GM04503 (cell line): ENCODE data around the gene KCNMA1.
A peak's percentile ranks its signal among the peaks of the same experiment; 100 is the strongest.

Experiments
- DNase-seq: peaks from one replicate; pipeline ENCODE4 v3.0.0-alpha.2; 2012; ENCODE audit warnings: low read depth

Gene KCNMA1

DNA sequence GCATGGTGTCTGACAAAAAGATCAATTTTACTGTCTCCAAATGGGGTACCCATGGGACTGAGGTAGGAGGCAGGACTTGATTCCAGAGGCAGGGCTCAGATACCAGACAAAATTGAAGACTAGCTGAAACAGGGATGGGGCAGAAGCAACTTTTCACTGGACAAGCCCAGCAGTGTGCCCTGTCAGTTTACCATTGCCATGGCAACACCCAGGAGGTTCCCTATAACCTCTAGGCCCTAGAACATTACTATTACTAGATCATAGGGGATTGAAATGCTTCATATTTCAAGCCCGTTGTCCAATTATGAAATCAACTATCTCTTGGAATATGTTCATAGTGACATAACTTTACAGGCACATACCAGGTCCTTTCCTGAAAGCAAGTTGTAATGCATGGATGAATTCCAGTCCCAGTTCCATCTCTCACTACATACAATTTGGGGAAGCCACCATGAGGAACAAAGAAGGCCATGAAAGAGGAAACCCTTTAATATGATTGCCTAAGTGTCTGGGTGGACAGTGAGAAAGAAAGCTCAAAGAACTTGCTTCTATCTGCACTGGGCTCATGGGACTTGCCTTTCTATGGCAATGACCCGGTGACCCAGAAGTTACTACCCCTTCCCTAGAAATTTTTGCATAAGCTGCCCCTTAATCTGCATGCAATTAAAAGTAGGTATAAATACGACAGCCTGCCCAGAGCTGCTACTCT lies 557.9 kb downstream of the KCNMA1 start:
- no peak for DNase-seq

DNA sequence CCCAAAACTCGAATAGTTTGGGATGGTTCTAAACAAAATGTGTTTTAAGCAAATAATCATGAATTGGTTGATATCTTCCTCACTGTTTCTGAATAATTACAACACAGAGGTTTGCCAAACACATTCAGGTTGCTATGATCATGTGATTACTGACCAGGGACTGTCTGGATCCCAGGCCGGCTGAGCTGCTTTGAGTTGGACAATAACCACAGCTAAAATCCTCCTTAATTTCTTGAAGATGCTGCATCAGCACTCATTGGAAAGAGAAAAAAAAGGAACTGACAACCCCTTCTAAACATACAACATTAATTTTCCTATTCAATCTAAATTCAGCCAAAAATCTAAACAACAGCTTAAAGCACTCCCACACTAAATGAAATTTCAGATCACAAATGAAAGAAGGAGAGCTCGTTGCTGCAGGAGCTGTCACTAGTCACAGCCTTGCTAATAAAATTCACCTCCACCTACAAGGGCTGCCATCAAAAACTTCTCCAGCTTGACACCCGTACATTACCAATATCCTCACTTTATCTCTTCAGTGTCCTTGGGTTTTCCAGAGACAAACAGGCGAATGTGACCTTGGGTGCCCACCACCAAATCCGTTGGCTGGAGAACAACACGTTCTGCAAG lies 560.2 kb downstream of the KCNMA1 start:
- no peak for DNase-seq

GRCh38 chr10:77075926-77076325 lies 561.7 kb downstream of the KCNMA1 start:
- DNase-seq, result no peak

- no peak for DNase-seq
Measured at GRCh38 chr10:77074104-77074624, 563.4 kb downstream of the KCNMA1 start.

DNA sequence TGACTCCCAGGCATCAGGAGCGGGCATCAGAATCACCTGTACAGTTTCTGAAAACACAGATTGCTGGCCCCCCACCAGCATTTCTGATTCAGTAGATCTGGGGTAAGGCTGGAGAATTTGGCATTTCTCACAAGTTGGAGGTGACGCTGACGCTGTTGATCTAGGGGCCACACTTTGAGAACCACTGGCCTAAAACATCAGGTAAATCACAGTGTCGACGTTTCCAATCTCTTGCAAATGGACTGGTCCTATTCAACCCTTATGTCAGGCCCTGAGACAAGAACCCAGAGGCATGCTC lies 564.0 kb downstream of the KCNMA1 start:
- DNase-seq, result no peak

GRCh38 chr10:77072836-77073662 lies 564.6 kb downstream of the KCNMA1 start:
- DNase-seq, result no peak

DNA sequence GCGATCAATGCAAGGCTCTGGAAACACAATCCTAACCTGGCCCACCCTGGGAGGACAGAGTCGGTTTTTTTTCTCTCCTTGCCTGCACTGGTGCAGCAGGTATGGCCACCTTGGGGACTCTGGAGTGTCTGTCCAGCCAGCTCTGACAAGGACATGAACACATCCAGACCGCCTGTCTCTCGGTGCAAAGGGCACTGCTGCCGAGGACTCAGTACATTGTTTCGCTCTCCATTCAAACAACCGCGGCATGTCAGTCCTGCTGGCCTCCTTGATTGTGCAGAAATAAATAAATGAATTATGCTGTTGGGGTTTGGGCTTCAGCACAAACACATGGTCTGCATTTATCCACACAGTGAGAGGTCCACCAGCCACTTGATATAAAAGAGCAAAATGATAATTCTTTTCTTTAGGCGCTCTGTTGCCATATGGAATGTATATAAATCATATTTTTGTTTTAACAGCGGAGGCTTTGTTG lies 565.2 kb downstream of the KCNMA1 start:
- DNase-seq, result no peak

- no peak for DNase-seq
Measured at GRCh38 chr10:77071956-77072355, 565.7 kb downstream of the KCNMA1 start.

DNA sequence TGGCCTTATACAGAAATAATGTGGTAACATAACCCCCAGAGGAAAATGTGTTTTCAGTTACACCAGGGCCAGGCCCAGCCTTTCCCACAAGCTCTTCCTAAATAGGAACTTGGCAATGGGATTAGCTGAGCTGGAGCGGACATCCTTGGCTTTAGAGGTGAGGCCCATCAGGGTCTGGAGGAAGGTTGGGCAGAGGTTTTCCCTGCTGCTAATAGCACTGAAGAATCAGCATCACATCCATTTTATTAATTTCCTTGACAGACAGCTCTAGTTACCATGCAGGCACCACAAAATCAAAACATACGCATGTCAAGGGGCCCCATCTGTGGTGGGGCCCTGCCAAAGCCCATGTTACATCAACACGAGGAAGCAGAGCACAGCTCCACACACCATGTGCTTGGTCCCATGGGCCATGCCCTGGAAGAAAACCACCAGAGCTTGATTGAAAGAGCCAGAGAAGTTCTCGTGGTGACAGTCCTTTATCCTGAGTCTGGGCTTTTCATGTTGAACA lies 566.6 kb downstream of the KCNMA1 start:
- DNase-seq, result no peak

DNA sequence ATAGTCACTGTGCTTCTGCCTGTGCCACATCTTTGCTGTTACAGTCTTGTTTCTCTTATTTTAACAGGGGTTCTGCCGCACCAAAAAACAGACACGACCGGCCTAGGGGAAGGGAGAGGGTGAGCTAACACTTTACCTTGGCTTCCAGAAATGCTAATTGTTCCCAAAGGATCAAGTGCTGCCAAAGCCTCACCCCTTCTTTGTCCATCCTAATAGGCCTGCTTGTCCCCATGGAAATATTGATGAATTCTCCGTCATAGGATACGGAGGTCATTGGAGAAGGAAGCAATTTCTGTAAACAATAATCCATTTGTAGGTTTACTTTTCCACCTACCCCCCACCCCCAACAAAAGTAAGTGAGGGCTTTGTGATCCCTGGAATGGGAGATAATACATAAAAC lies 567.3 kb downstream of the KCNMA1 start:
- DNase-seq, result no peak

DNA sequence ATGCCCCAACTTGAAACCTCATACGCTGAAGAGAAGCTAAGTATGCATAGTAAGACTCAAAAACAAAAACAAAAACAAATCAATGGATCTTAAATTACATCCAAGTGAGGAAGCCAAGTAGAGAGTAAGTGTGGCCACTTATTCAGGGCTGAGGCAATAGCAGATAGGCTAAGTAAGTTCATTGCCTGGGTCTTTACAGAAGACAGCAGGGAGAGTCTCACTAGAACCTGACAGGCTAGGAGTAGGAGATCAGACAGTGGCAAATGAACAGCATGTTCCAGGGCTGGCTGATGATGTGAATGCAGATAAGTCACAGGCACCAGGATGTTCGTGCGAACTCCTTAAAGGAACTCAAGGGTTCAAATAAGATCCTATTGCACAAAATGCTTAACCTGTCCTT lies 568.6 kb downstream of the KCNMA1 start:
- no peak for DNase-seq

DNA sequence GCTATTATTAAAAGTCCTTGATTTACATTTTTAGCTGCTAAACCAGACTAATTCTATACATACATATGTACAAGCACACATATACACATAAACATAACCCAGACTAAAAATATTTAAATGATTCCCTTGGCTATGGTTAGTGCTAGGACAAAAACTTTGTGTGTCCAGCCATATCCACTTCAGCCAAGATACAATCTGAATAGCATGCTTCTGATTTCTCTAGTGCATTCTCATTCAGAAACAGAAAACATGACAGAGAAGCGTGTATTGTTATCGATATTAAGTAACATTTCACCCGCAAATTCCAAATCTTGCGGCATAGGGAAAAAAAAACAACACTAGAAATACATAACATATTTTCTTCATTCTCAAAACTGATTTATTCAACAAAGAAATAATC lies 569.3 kb downstream of the KCNMA1 start:
- DNase-seq, result no peak

- DNase-seq, result no peak
Measured at GRCh38 chr10:77062381-77062780, 575.2 kb downstream of the KCNMA1 start.

GRCh38 chr10:77060913-77061312 lies 576.7 kb downstream of the KCNMA1 start:
- no peak for DNase-seq

- DNase-seq, result no peak
Measured at GRCh38 chr10:77056650-77057049, 581.0 kb downstream of the KCNMA1 start.

GRCh38 chr10:77052593-77052992 lies 585.0 kb downstream of the KCNMA1 start:
- DNase-seq, result no peak

GRCh38 chr10:77051837-77052236 lies 585.8 kb downstream of the KCNMA1 start:
- DNase-seq, result no peak

DNA sequence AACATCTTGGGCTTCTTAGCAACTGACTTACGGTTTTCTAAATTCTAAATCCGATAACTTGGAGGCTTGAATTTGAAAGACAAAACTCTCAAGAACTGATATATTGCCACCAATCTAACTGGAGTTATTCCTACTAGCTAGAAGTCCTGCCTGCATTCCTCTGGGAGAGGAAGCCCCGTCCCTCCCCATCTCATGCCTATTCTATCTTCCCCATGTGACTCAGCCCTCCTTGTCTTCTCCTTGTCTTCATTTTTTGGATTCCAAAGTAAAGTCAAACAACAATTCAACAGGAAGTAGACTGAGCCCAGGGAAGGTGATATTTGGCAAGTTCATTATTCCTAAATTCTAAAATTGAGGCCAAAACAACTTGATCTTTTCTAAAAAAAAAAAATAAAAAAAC lies 587.7 kb downstream of the KCNMA1 start:
- DNase-seq, result peak; percentile 17

GRCh38 chr10:77049146-77049545 lies 588.5 kb downstream of the KCNMA1 start:
- DNase-seq, result no peak

- no peak for DNase-seq
Measured at GRCh38 chr10:77045085-77045484, 592.5 kb downstream of the KCNMA1 start.

GRCh38 chr10:77043420-77043763 lies 594.2 kb downstream of the KCNMA1 start:
- DNase-seq, result no peak

GRCh38 chr10:77042706-77043419 lies 594.7 kb downstream of the KCNMA1 start:
- DNase-seq, result no peak
